Measurements from ENCODE around the gene ARFRP1.
A peak's percentile ranks its signal among the peaks of the same experiment; 100 is the strongest.

The ARFRP1 gene

GRCh38 chr20:63707558-63708300 is at the start of gene ARFRP1, which contains the start of gene ZGPAT:
Gene ARFRP1, minus strand, starts transcription at chr20:63707976. Its CDS starts 885 bp downstream, at chr20:63707091.
Gene ZGPAT, plus strand, starts transcription at chr20:63708039. Its CDS starts 542 bp downstream, at chr20:63708581.
- peak; percentile 74 for DNase-seq (ENCODE audit: low spot score)

- DNase-seq (ENCODE audit: low spot score), result no peak
Observed at GRCh38 chr20:63756648-63756991, 48.8 kb upstream of the ARFRP1 start.

- no peak for DNase-seq (ENCODE audit: low spot score)
Observed at GRCh38 chr20:63755933-63756647, 48.3 kb upstream of the ARFRP1 start.

GRCh38 chr20:63754008-63754407 is 46.2 kb upstream of the ARFRP1 start:
- DNase-seq (ENCODE audit: low spot score), result no peak

- no peak for DNase-seq (ENCODE audit: low spot score)
Observed at GRCh38 chr20:63753381-63753780, 45.6 kb upstream of the ARFRP1 start.

GRCh38 chr20:63752411-63753101 is 44.8 kb upstream of the ARFRP1 start:
- DNase-seq (ENCODE audit: low spot score), result no peak

GRCh38 chr20:63751471-63752271 is 43.9 kb upstream of the ARFRP1 start:
- DNase-seq (ENCODE audit: low spot score), result no peak

GRCh38 chr20:63750807-63751470 is 43.2 kb upstream of the ARFRP1 start:
- DNase-seq (ENCODE audit: low spot score), result peak; percentile 58

- no peak for DNase-seq (ENCODE audit: low spot score)
Observed at GRCh38 chr20:63749597-63750508, 42.1 kb upstream of the ARFRP1 start.

- DNase-seq (ENCODE audit: low spot score), result no peak
Observed at GRCh38 chr20:63748934-63749270, 41.1 kb upstream of the ARFRP1 start.

- DNase-seq (ENCODE audit: low spot score), result no peak
Observed at GRCh38 chr20:63748070-63748933, 40.5 kb upstream of the ARFRP1 start.

- no peak for DNase-seq (ENCODE audit: low spot score)
Observed at GRCh38 chr20:63747622-63748069, 39.9 kb upstream of the ARFRP1 start.

GRCh38 chr20:63746751-63747315 is 39.1 kb upstream of the ARFRP1 start:
- DNase-seq (ENCODE audit: low spot score), result no peak

- DNase-seq (ENCODE audit: low spot score), result no peak
Observed at GRCh38 chr20:63745961-63746731, 38.4 kb upstream of the ARFRP1 start.

- no peak for DNase-seq (ENCODE audit: low spot score)
Observed at GRCh38 chr20:63745424-63745805, 37.6 kb upstream of the ARFRP1 start.

GRCh38 chr20:63744574-63745423 is 37.0 kb upstream of the ARFRP1 start:
- DNase-seq (ENCODE audit: low spot score), result no peak

GRCh38 chr20:63744158-63744557 is 36.4 kb upstream of the ARFRP1 start:
- DNase-seq (ENCODE audit: low spot score), result no peak

All from COLO829 (cell line).